Measurements from ENCODE around the gene MAGI2. TPM values are rescaled to one million over a fixed set of nuclear protein-coding genes. Genes with fewer than 3 reads are reported as not detected.

Gene MAGI2
- total RNA-seq, 2 donors from 2014 or later, result 10.3 to 19.2 TPM

DNA sequence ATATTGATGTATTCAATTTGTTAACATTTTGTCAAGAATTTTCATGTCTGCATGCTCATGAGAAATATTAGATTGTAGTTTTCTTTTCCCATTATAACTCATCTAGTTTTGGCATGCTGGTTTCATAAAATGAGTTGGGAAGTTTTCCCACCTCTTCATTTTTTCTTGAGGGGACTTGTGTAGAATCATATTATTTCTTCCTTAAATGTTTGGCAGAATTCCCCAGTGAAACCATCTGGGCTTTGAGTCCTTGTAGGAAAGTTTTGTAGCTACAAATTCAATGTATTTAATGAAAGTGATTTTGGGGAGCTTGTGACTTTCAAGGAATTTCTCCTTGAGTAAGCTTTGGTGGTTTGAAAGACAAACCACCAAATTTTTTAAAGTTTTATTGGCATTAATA lies 1481.7 kb downstream of the MAGI2 start:
- TF ChIP-seq, protein P1, sequence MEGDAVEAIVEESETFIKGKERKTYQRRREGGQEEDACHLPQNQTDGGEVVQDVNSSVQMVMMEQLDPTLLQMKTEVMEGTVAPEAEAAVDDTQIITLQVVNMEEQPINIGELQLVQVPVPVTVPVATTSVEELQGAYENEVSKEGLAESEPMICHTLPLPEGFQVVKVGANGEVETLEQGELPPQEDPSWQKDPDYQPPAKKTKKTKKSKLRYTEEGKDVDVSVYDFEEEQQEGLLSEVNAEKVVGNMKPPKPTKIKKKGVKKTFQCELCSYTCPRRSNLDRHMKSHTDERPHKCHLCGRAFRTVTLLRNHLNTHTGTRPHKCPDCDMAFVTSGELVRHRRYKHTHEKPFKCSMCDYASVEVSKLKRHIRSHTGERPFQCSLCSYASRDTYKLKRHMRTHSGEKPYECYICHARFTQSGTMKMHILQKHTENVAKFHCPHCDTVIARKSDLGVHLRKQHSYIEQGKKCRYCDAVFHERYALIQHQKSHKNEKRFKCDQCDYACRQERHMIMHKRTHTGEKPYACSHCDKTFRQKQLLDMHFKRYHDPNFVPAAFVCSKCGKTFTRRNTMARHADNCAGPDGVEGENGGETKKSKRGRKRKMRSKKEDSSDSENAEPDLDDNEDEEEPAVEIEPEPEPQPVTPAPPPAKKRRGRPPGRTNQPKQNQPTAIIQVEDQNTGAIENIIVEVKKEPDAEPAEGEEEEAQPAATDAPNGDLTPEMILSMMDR (conservative IDR thresholded peaks at IDR 0.05), result no peak
- peaks cover 2% of the 10 kb centered on the region for H3K4me1 Mint-ChIP-seq

DNA sequence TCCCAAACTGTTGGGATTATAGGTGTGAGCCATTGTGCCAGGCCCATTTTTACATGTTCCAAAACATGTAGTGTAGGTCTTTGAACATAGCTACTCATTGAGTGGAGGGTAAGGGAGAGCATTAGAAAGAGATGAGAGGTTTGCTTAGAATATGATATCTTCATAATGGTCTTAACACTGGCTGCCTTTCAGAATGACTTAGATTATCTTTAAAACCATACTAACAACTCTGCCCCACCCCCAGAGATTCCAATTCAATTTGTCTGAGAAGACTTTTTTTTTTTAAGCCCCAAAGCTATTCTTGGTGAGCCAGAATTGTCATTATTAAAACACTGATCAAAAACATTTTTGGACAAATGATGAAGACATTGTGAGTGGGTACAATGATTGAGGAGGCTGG lies 1486.0 kb downstream of the MAGI2 start:
- no peak for DNase-seq
- Histone ChIP-seq H3K9me3 (ENCODE audit: control insufficient read depth, low read length) (no peaks in the 10 kb centered on the region), H3K27me3 (ENCODE audit: control insufficient read depth, insufficient read depth, low read length, poor library complexity, severe bottlenecking) (peaks cover 28% of the 10 kb centered on the region), H3K9ac (ENCODE audit: extremely low read depth, low read length, poor library complexity, severe bottlenecking) (no peak overlapping the region), H3K27ac (ENCODE audit: low read depth, low read length) (no peak overlapping the region), H3K4me1 (ENCODE audit: control insufficient read depth, insufficient read depth, low read length) (no peaks in the 10 kb centered on the region), H3K4me3 (ENCODE audit: low read length) (no peak overlapping the region), H3K36me3 (ENCODE audit: control insufficient read depth, insufficient read depth, low read length) (no peaks in the 10 kb centered on the region)
- Mint-ChIP-seq H3K36me3 (ENCODE audit: low read depth) (no peaks in the 10 kb centered on the region), H3K27me3 (ENCODE audit: insufficient read depth) (peaks cover 29% of the 10 kb centered on the region), H3K4me1 (no peaks in the 10 kb centered on the region), H3K27ac (no peak overlapping the region), H3K4me3 (no peak overlapping the region), H3K9me3 (no peaks in the 10 kb centered on the region)
- TF ChIP-seq, protein P1 (conservative IDR thresholded peaks at IDR 0.05), result no peak

More for the DNA sequence above, 1481.7 kb downstream of the MAGI2 start:
- H3K4me1 ChIP-seq (ENCODE audit: control insufficient read depth, insufficient read depth, low read length), result no peaks in the 10 kb centered on the region
- no peak for DNase-seq
- Mint-ChIP-seq H3K36me3 (ENCODE audit: low read depth) (no peaks in the 10 kb centered on the region), H3K4me3 (no peak overlapping the region), H3K27ac (no peak overlapping the region), H3K27me3 (ENCODE audit: insufficient read depth) (peaks cover 2% of the 10 kb centered on the region), H3K9me3 (peaks cover 1% of the 10 kb centered on the region)
- no peak overlapping the region for H3K4me3 ChIP-seq (ENCODE audit: low read length)
- H3K27me3 ChIP-seq (ENCODE audit: control insufficient read depth, insufficient read depth, low read length, poor library complexity, severe bottlenecking), result no peaks in the 10 kb centered on the region
- no peak overlapping the region for H3K9ac ChIP-seq (ENCODE audit: extremely low read depth, low read length, poor library complexity, severe bottlenecking)
- no peak overlapping the region for H3K27ac ChIP-seq (ENCODE audit: low read depth, low read length)
- H3K36me3 ChIP-seq (ENCODE audit: control insufficient read depth, insufficient read depth, low read length), result no peaks in the 10 kb centered on the region
- H3K9me3 ChIP-seq (ENCODE audit: control insufficient read depth, low read length), result no peaks in the 10 kb centered on the region
